Activated naive CD4-positive, alpha-beta T cell treated with anti-CD3 and anti-CD28 coated beads for 36 hours (primary cell): Measurements from ENCODE around the gene TTC5. TPM values are rescaled to one million over a fixed set of nuclear protein-coding genes. Genes with fewer than 3 reads are reported as not detected.
"Not testable (repeated sequence)": the region's sequence is repeated elsewhere in the genome, so short reads cannot be mapped to it uniquely, and the experiment has no call there.

Experiments
- CTCF ChIA-PET: fragments of 350-600 bp; sonication (Branson Sonifier 250); formaldehyde crosslinking; loops from one replicate; lab custom pipeline; 2021; ENCODE audit warnings: antibody characterized with exemption; lab: Charles Lee
- DNase-seq: peaks from one replicate; pipeline ENCODE4 v3.0.0-alpha.2; 2020
- H3K27ac Mint-ChIP-seq: one replicate; pipeline ENCODE4 v1.8.0; 2021; ENCODE audit warnings: mild to moderate bottlenecking, mixed read lengths
- H3K27me3 Mint-ChIP-seq: one replicate; pipeline ENCODE4 v1.8.0; 2021; ENCODE audit warnings: low read depth, mixed read lengths
- H3K36me3 Mint-ChIP-seq: one replicate; pipeline ENCODE4 v1.8.0; 2021; ENCODE audit warnings: low read depth, mixed read lengths
- H3K4me1 Mint-ChIP-seq: one replicate; pipeline ENCODE4 v1.8.0; 2021; ENCODE audit warnings: low read depth, mixed read lengths
- H3K4me3 Mint-ChIP-seq: one replicate; pipeline ENCODE4 v1.8.0; 2021; ENCODE audit warnings: mild to moderate bottlenecking, moderate library complexity, mixed read lengths
- H3K9me3 Mint-ChIP-seq: one replicate; pipeline ENCODE4 v1.8.0; 2021; ENCODE audit warnings: mixed read lengths
- intact Hi-C: fragments of 100-400 bp; cut with micrococcal nuclease; formaldehyde crosslinking; loops from one replicate; pipeline ENCODE4 v1.15.1; 2023
- total RNA-seq, 2 experiments: library from RNA; stranded (reverse); gene quantifications; one replicate each; pipeline ENCODE4 v1.2.3, GENCODE V29; 2021

Gene TTC5, protein sequence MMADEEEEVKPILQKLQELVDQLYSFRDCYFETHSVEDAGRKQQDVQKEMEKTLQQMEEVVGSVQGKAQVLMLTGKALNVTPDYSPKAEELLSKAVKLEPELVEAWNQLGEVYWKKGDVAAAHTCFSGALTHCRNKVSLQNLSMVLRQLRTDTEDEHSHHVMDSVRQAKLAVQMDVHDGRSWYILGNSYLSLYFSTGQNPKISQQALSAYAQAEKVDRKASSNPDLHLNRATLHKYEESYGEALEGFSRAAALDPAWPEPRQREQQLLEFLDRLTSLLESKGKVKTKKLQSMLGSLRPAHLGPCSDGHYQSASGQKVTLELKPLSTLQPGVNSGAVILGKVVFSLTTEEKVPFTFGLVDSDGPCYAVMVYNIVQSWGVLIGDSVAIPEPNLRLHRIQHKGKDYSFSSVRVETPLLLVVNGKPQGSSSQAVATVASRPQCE
- 10 to 100 TPM; 15.2 to 18.5 TPM for total RNA-seq

GRCh38 chr14:20305265-20306078 is at the start of gene TTC5:
TTC5 (minus strand) TSS chr14:20305951; CDS start chr14:20305937, 14 bp downstream.
- peak within 1 kb of the TSS; percentile 82 for H3K27ac Mint-ChIP-seq
- H3K36me3 Mint-ChIP-seq, result peaks cover 11% of the 10 kb centered on the region
- peak within 1 kb of the TSS; percentile 96 for H3K4me3 Mint-ChIP-seq
- intact Hi-C loops, result loop anchor here (1.0 to 2.0 kb wide), 3 partner anchors 27 to 304 kb away; partner anchors contain the start of genes CCNB1IP1 and PARP2
- H3K27me3 Mint-ChIP-seq, result no peaks in the 10 kb centered on the region
- peak; percentile 92 for DNase-seq
- peaks cover 21% of the 10 kb centered on the region for H3K4me1 Mint-ChIP-seq
- CTCF ChIA-PET, result interaction anchor here (0.6 to 1.3 kb wide), 3 partner anchors 12 to 429 kb away, joined by 3 read pairs; partner anchors contain the start of gene OR11G2
- no peaks in the 10 kb centered on the region for H3K9me3 Mint-ChIP-seq

DNA sequence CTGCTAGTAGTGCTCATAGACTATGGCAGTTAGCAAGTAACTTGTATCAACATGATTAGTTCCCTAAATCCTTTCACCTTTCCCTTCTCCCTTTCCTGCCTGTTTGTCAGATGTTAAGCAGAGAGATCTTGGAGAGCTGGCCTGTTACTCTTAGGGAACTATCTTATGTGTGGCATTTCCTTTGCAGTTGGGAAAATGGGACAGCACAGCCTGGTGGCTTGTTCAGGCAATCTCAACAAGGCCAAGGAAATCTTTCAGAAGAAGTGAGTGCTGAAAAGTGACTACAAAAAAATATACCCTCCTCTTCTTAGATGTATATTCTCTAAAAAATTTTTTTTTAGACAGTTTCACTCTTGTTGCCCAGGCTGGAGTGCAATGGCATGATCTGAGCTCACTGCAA is 45.1 kb upstream of the TTC5 start:
- Mint-ChIP-seq H3K4me1 (peaks cover 3% of the 10 kb centered on the region), H3K36me3 (peaks cover 47% of the 10 kb centered on the region), H3K9me3 (no peaks in the 10 kb centered on the region), H3K27me3 (no peaks in the 10 kb centered on the region), H3K4me3 (no peak overlapping the region), H3K27ac (no peak overlapping the region)
- DNase-seq, result no peak
- intact Hi-C loops, result no loop called here
- CTCF ChIA-PET, result interaction anchor here (1.1 to 2.8 kb wide), 3 partner anchors 23 to 65 kb away, joined by 3 to 18 read pairs (median 4); no protein-coding TSS in a partner anchor

DNA sequence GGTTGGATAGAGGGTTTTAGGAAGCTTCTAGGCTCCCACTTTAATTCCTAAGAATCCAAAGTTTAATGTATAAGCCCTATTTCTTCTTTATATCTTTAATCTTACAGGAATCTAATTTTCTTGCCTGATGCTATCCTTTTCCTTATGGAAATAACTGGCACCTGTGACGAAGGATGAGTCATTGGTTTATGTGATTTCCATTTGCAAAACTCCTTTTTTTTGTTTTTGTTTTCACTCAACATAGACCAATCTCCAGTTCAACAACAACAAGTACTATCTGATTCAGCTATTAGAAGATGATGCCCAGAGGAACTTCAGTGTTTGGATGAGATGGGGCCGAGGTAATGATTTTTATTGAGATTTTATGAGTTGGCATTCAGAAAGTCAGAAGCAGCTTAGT is 44.5 kb upstream of the TTC5 start:
- H3K9me3 Mint-ChIP-seq, result no peaks in the 10 kb centered on the region
- no peak for DNase-seq
- H3K36me3 Mint-ChIP-seq, result peaks cover 49% of the 10 kb centered on the region
- peaks cover 8% of the 10 kb centered on the region for H3K4me1 Mint-ChIP-seq
- H3K27me3 Mint-ChIP-seq, result no peaks in the 10 kb centered on the region
- no peak overlapping the region for H3K4me3 Mint-ChIP-seq
- no peak overlapping the region for H3K27ac Mint-ChIP-seq
- CTCF ChIA-PET, result interaction anchor here (1.1 to 2.8 kb wide), 3 partner anchors 10 to 65 kb away, joined by 3 to 18 read pairs (median 7); no protein-coding TSS in a partner anchor
- intact Hi-C loops, result no loop called here

DNA sequence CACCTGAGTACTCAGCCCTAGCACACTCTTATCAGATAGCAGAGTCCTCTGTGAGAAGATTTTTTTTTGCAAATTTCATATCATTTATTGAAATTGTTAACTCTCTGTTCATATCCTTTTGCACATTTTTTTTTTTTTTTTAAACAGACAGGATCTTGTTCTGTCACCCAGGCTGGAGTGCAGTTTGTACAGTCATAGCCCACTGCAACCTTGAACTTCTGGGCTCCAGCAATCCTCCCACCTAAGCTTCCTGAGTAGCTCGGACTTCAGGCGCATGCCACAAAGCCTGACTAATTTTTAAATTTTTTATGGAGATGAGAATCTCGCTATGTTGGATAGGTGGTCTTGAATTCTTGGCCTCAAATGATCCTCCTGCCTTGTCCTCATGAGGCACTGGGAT is 42.0 kb upstream of the TTC5 start:
- H3K4me3 Mint-ChIP-seq, result no peak overlapping the region
- peaks cover 19% of the 10 kb centered on the region for H3K4me1 Mint-ChIP-seq
- H3K9me3 Mint-ChIP-seq, result no peaks in the 10 kb centered on the region
- no peak for DNase-seq
- H3K36me3 Mint-ChIP-seq, result peaks cover 46% of the 10 kb centered on the region
- CTCF ChIA-PET, result interaction anchor here (0.6 to 0.8 kb wide), 3 partner anchors 38 to 583 kb away, joined by 3 to 4 read pairs (median 3); no protein-coding TSS in a partner anchor
- H3K27ac Mint-ChIP-seq, result no peak overlapping the region
- intact Hi-C loops, result no loop called here
- H3K27me3 Mint-ChIP-seq, result peaks cover 2% of the 10 kb centered on the region

GRCh38 chr14:20346713-20347112 is 41.0 kb upstream of the TTC5 start:
- H3K4me3 Mint-ChIP-seq, result no peak overlapping the region
- no peaks in the 10 kb centered on the region for H3K9me3 Mint-ChIP-seq
- CTCF ChIA-PET, result no interaction called here
- intact Hi-C loops, result no loop called here
- no peak for DNase-seq
- H3K27me3 Mint-ChIP-seq, result peaks cover 2% of the 10 kb centered on the region
- peaks cover 19% of the 10 kb centered on the region for H3K4me1 Mint-ChIP-seq
- peaks cover 43% of the 10 kb centered on the region for H3K36me3 Mint-ChIP-seq
- no peak overlapping the region for H3K27ac Mint-ChIP-seq

DNA sequence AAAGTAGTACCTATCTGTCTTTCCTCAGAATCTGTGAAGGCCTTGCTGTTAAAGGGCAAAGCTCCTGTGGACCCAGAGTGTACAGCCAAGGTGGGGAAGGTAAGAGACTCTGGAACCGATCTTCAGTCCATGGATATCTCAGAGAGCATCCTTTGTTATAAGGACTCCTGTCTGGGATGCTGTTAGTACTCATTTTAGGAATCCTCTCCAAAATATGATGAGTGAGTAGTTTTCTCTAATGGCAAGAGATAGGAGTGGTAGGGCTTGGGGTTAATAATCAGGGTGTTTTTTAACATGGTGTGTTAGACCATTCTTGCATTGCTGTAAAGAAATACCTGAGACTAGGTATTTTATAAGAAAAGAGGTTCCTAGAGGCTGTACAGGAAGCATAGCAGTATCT is 39.6 kb upstream of the TTC5 start:
- Mint-ChIP-seq H3K4me1 (peaks cover 21% of the 10 kb centered on the region), H3K27ac (peak overlapping the region; percentile 20), H3K36me3 (peaks cover 35% of the 10 kb centered on the region), H3K27me3 (peaks cover 2% of the 10 kb centered on the region), H3K9me3 (no peaks in the 10 kb centered on the region), H3K4me3 (no peak overlapping the region)
- no peak for DNase-seq
- intact Hi-C loops, result no loop called here
- CTCF ChIA-PET, result interaction anchor here (8.4 kb wide), 1 partner anchor 17 kb away, joined by 83 read pairs; no protein-coding TSS in a partner anchor

GRCh38 chr14:20343862-20344220 is 38.1 kb upstream of the TTC5 start:
- Mint-ChIP-seq H3K4me1 (peaks cover 19% of the 10 kb centered on the region), H3K27ac (peak overlapping the region; percentile 95), H3K36me3 (peaks cover 26% of the 10 kb centered on the region), H3K9me3 (no peaks in the 10 kb centered on the region), H3K27me3 (peaks cover 2% of the 10 kb centered on the region), H3K4me3 (peak overlapping the region; percentile 96)
- intact Hi-C loops, result loop anchor here (1.0 kb wide), 10 partner anchors 11 to 338 kb away; partner anchors contain the start of genes APEX1, CCNB1IP1, PIP4P1 and PNP
- no peak for DNase-seq
- CTCF ChIA-PET, result interaction anchor here (0.5 to 8.4 kb wide), 12 partner anchors 8 to 265 kb away, joined by 4 to 83 read pairs (median 4); partner anchors contain the start of genes APEX1, CCNB1IP1, OSGEP and PIP4P1

DNA sequence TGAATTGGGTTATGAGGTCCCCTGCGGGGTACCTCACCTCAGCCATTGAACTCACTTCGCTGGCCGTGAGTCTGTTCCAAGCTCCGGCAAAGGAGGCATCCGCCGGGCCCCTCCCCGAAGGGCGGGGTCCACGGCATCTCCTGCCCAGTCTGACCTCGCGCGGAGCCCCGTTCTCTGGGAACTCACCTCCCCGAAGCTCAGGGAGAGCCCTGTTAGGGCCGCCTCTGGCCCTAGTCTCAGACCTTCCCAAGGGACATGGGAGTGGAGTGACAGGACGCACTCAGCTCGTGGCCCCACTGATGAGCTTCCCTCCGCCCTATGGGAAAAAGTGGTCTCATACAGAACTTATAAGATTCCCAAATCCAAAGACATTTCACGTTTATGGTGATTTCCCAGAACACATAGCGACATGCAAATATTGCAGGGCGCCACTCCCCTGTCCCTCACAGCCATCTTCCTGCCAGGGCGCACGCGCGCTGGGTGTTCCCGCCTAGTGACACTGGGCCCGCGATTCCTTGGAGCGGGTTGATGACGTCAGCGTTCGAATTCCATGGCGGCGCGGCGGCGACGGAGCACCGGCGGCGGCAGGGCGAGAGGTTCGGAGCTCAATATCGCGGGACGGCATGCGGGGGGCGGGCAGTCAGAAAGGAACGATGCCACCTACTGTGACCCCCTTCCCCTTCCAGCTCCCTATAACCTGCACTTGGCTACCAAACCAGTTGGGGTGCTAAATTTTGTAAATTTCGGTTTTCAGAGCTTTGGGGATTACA is 37.5 kb upstream of the TTC5 start, which contains the start of gene PARP2:
PARP2 (plus strand) TSS at position 544 of the 770 bp plus-strand sequence; CDS start at position 551, 7 bp downstream.
- peak within 1 kb of the TSS; percentile 96 for H3K4me3 Mint-ChIP-seq
- intact Hi-C loops, result loop anchor here (1.0 kb wide), 10 partner anchors 10 to 339 kb away; partner anchors contain the start of genes APEX1, CCNB1IP1, PIP4P1 and PNP
- peak; percentile 96 for DNase-seq
- H3K4me1 Mint-ChIP-seq, result peaks cover 19% of the 10 kb centered on the region
- CTCF ChIA-PET, result interaction anchor here (0.5 to 8.4 kb wide), 12 partner anchors 9 to 266 kb away, joined by 4 to 83 read pairs (median 4); partner anchors contain the start of genes APEX1, CCNB1IP1, OSGEP and PIP4P1
- no peaks in the 10 kb centered on the region for H3K9me3 Mint-ChIP-seq
- peak within 1 kb of the TSS; percentile 95 for H3K27ac Mint-ChIP-seq
- H3K36me3 Mint-ChIP-seq, result peaks cover 25% of the 10 kb centered on the region
- peaks cover 2% of the 10 kb centered on the region for H3K27me3 Mint-ChIP-seq

- CTCF ChIA-PET, result interaction anchor here (0.7 to 8.4 kb wide), 5 partner anchors 8 to 267 kb away, joined by 3 to 83 read pairs (median 15); partner anchors contain the start of gene CCNB1IP1
- H3K27ac Mint-ChIP-seq, result no peak overlapping the region
- H3K27me3 Mint-ChIP-seq, result peaks cover 2% of the 10 kb centered on the region
- intact Hi-C loops, result no loop called here
- H3K4me3 Mint-ChIP-seq, result no peak overlapping the region
- H3K9me3 Mint-ChIP-seq, result no peaks in the 10 kb centered on the region
- H3K4me1 Mint-ChIP-seq, result peaks cover 19% of the 10 kb centered on the region
- H3K36me3 Mint-ChIP-seq, result peaks cover 17% of the 10 kb centered on the region
- DNase-seq, result no peak
Observed at GRCh38 chr14:20341646-20342045, 35.9 kb upstream of the TTC5 start.

- H3K9me3 Mint-ChIP-seq, DNase-seq, H3K27ac Mint-ChIP-seq, H3K4me3 Mint-ChIP-seq, H3K27me3 Mint-ChIP-seq, intact Hi-C loops: not testable (repeated sequence)
- CTCF ChIA-PET, result interaction anchor here (2.0 to 8.4 kb wide), 3 partner anchors 13 to 268 kb away, joined by 15 to 83 read pairs (median 28); no protein-coding TSS in a partner anchor
- Mint-ChIP-seq H3K36me3 (peaks cover 13% of the 10 kb centered on the region), H3K4me1 (peaks cover 19% of the 10 kb centered on the region)
Observed at GRCh38 chr14:20341032-20341431, 35.3 kb upstream of the TTC5 start.

DNA sequence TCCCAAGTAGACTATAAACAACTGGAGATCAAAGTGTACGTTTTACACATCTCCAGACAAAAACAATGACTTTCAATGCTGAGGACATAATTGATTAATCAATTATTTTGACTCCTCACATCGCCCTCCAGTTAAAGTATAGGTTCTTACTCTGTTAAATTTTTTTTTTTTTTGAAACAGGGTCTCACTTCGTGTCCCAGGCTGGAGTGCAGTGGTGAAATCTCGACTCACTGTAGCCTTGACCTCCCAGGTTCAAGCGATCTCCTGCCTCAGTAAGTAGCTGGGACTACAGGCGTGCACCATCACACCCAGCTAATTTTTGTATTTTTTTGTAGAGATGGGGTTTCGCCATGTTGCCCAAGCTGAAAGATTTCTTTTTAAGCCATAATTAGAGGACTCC is 28.3 kb upstream of the TTC5 start:
- Mint-ChIP-seq H3K4me3 (no peak overlapping the region), H3K9me3 (no peaks in the 10 kb centered on the region), H3K27ac (no peak overlapping the region), H3K4me1 (peaks cover 30% of the 10 kb centered on the region), H3K36me3 (peaks cover 12% of the 10 kb centered on the region), H3K27me3 (no peaks in the 10 kb centered on the region)
- CTCF ChIA-PET, result interaction anchor here (0.6 to 2.7 kb wide), 7 partner anchors 8 to 363 kb away, joined by 3 to 24 read pairs (median 4); partner anchors contain the start of genes APEX1, OSGEP, PARP2 and PIP4P1
- intact Hi-C loops, result loop anchor here (5.0 kb wide), 1 partner anchor 33 kb away; no protein-coding TSS in a partner anchor
- no peak for DNase-seq
